HG02623 (cell line): ENCODE data around the gene APOE.
"Not testable (repeated sequence)": the region's sequence is repeated elsewhere in the genome, so short reads cannot be mapped to it uniquely, and the experiment has no call there.

Experiments
- ATAC-seq: cut with Tn5 transposase; IDR thresholded peaks from one replicate; pipeline ENCODE4 v1.9.1; 2021; ENCODE audit warnings: moderate library complexity; ENCODE audit not compliant: unreplicated experiment

Gene APOE

GRCh38 chr19:44883922-44884321 is 21.7 kb upstream of the APOE start:
- no peak for ATAC-seq

- ATAC-seq, result no peak
Observed at GRCh38 chr19:44884566-44884965, 21.0 kb upstream of the APOE start.

GRCh38 chr19:44886141-44886540 is 19.5 kb upstream of the APOE start:
- ATAC-seq, result no peak

GRCh38 chr19:44887648-44888047 is 17.9 kb upstream of the APOE start:
- no peak for ATAC-seq

GRCh38 chr19:44888335-44888734 is 17.3 kb upstream of the APOE start:
- not testable (repeated sequence) for ATAC-seq

- no peak for ATAC-seq
Observed at GRCh38 chr19:44889830-44890365, 15.7 kb upstream of the APOE start.

- ATAC-seq, result peak; percentile 78
Observed at GRCh38 chr19:44890366-44891015, 15.1 kb upstream of the APOE start.

GRCh38 chr19:44891016-44891882 is 14.3 kb upstream of the APOE start, which contains the start of gene TOMM40:
TOMM40 (plus strand) TSS chr19:44891254; CDS start chr19:44891416, 162 bp downstream.
- ATAC-seq, result no peak

GRCh38 chr19:44892932-44893331 is 12.7 kb upstream of the APOE start:
- ATAC-seq, result no peak

GRCh38 chr19:44893332-44894051 is 12.1 kb upstream of the APOE start:
- no peak for ATAC-seq

GRCh38 chr19:44894052-44894400 is 11.6 kb upstream of the APOE start:
- ATAC-seq, result no peak

- no peak for ATAC-seq
Observed at GRCh38 chr19:44894946-44895345, 10.7 kb upstream of the APOE start.

- no peak for ATAC-seq
Observed at GRCh38 chr19:44897835-44898234, 7.8 kb upstream of the APOE start.

- ATAC-seq, result no peak
Observed at GRCh38 chr19:44900328-44901244, 5.0 kb upstream of the APOE start.

- no peak for ATAC-seq
Observed at GRCh38 chr19:44903216-44903601, 2.4 kb upstream of the APOE start.

GRCh38 chr19:44903602-44904425 is 1.8 kb upstream of the APOE start:
- ATAC-seq, result no peak

- no peak for ATAC-seq
Observed at GRCh38 chr19:44904426-44904994, 1.1 kb upstream of the APOE start.

GRCh38 chr19:44907613-44908012 is 2.0 kb downstream of the APOE start:
- no peak for ATAC-seq
